ENCODE data around the gene EMD. TPM values are rescaled to one million over a fixed set of nuclear protein-coding genes. Genes with fewer than 3 reads are reported as not detected.

The EMD gene
- total RNA-seq, 2 donors from 2014 or later, result 41.5 to 47.0 TPM

GRCh38 chrX:154379569-154379951, 465 bp downstream of the EMD start:
- H3K4me3 ChIP-seq, result peak overlapping the region; percentile 66 to 79
- no peaks in the 10 kb centered on the region for H3K27me3 ChIP-seq
- H3K4me1 ChIP-seq, result peaks cover 0 to 13% of the 10 kb centered on the region in 2 donors
- no peak for TF ChIP-seq CTCF (IDR thresholded peaks at IDR 0.05)
- H3K27ac ChIP-seq, result peak overlapping the region; percentile 91 to 97
- DNase-seq (ENCODE audit: low spot score), result no peak
- no peaks in the 10 kb centered on the region for H3K9me3 ChIP-seq
- H3K36me3 ChIP-seq, result no peaks in the 10 kb centered on the region

GRCh38 chrX:154380153-154380552, 1.1 kb downstream of the EMD start:
- Histone ChIP-seq H3K9me3 (no peaks in the 10 kb centered on the region), H3K27me3 (no peaks in the 10 kb centered on the region), H3K27ac (peak overlapping the region; percentile 91 to 97), H3K4me1 (peaks cover 0 to 13% of the 10 kb centered on the region in 2 donors), H3K4me3 (peak overlapping the region; percentile 66 to 79), H3K36me3 (no peaks in the 10 kb centered on the region)
- no peak for TF ChIP-seq CTCF (IDR thresholded peaks at IDR 0.05)
- no peak for DNase-seq (ENCODE audit: low spot score)

- no peak for DNase-seq (ENCODE audit: low spot score)
- Histone ChIP-seq H3K27ac (peak overlapping the region in 1 of 2 donors; percentile 91), H3K4me1 (peaks cover 0 to 13% of the 10 kb centered on the region in 2 donors), H3K9me3 (no peaks in the 10 kb centered on the region), H3K36me3 (no peaks in the 10 kb centered on the region), H3K27me3 (no peaks in the 10 kb centered on the region), H3K4me3 (peak overlapping the region in 1 of 2 donors; percentile 66)
- no peak for TF ChIP-seq CTCF (IDR thresholded peaks at IDR 0.05)
Measured at GRCh38 chrX:154380787-154381186, 1.7 kb downstream of the EMD start.

- no peaks in the 10 kb centered on the region for H3K36me3 ChIP-seq
- DNase-seq (ENCODE audit: low spot score), result no peak
- no peak for TF ChIP-seq CTCF (IDR thresholded peaks at IDR 0.05)
- H3K4me1 ChIP-seq, result peaks cover 0 to 13% of the 10 kb centered on the region in 2 donors
- H3K4me3 ChIP-seq, result no peak overlapping the region
- H3K27ac ChIP-seq, result peak overlapping the region in 1 of 2 donors; percentile 91
- H3K27me3 ChIP-seq, result no peaks in the 10 kb centered on the region
- H3K9me3 ChIP-seq, result no peaks in the 10 kb centered on the region
Measured at GRCh38 chrX:154381271-154381670, 2.2 kb downstream of the EMD start.

GRCh38 chrX:154382483-154383069, 3.5 kb downstream of the EMD start:
- H3K4me3 ChIP-seq, result no peak overlapping the region
- H3K27me3 ChIP-seq, result no peaks in the 10 kb centered on the region
- H3K4me1 ChIP-seq, result peaks cover 0 to 13% of the 10 kb centered on the region in 2 donors
- no peak for DNase-seq (ENCODE audit: low spot score)
- TF ChIP-seq CTCF (IDR thresholded peaks at IDR 0.05), result no peak
- no peaks in the 10 kb centered on the region for H3K36me3 ChIP-seq
- no peak overlapping the region for H3K27ac ChIP-seq
- no peaks in the 10 kb centered on the region for H3K9me3 ChIP-seq
